Measurements from ENCODE around the gene SP8.
"Not testable (repeated sequence)": the region's sequence is repeated elsewhere in the genome, so short reads cannot be mapped to it uniquely, and the experiment has no call there.

The SP8 gene

DNA sequence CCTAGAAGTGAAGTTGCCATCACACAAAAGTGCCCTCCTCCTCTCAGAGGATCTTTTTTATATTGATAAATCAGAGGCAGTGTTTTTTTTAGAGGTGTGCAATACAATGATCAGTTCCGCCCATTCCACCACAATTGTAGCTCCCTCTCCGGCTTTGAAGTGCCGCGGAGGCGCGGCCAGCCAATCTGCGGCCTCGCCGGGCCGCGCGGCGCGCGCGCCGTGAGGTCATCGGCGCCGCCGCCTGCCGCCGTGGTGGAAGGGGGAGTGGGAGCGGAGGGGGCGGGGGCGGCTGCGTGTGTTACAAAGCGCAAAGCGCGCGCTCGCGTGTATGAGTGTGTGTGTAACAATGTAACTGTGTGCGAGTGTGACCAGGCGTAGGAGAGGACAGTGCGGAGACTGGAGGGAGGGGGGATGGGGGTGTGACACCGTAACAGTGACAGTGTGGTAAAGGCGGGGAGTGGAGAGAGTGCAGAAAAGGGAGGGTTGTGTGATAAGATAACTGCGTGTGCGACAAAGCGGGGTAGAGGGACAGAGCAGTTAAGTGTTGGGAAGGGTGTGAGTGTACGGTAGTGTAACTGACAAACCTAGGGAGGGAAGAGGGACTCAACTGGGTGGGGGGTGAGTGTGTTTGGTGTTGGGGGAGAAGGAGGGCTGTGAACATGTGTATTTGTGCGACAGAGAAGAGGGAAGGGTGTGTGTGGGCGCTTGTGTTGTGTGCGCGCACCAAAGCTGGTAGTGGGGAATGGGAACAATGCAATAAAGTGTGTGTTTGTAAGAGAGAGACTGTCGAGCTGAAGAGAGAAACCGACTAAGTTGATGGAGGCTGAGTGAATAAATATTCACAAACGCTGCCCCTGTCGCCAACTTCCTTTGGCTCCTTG is at the start of gene SP8:
Gene SP8, minus strand, starts transcription at position 108 of the 881 bp plus-strand sequence. Its CDS starts 88 bp downstream, at position 20.
- no peak for DNase-seq

GRCh38 chr7:20836424-20836823 is 49.7 kb upstream of the SP8 start:
- DNase-seq, result not testable (repeated sequence)

DNA sequence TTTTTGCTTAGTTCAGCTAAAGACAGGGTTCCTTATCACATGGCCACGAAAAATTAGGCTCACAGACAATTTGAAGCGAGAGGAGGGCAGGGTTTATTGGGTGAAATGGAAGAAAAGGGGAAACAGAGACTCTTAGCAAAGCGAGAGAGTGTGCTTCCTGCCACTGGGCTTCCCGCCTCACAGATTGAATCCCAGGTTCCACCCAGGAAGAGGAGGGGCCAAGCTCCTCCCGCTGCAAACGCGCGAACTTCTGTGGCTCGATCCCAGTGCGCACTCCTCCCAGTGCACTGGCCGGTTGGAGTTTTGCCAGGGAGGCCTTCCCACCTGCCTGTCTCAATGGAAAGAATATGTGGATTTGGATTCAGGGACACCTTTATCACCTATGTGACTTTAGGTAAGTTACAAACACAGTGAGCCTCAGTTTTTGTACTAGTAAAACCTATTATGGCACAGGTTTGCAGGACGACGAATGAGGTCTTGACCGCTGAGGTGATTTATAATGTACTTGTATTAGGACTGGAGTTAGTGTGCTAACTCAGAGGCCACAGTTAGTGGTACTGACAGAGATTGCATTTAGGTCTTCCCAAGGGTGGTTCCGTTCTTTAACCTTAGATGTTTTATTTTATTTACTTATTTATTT is 48.5 kb upstream of the SP8 start:
- DNase-seq, result no peak

GRCh38 chr7:20834656-20835055 is 48.0 kb upstream of the SP8 start:
- DNase-seq, result no peak

DNA sequence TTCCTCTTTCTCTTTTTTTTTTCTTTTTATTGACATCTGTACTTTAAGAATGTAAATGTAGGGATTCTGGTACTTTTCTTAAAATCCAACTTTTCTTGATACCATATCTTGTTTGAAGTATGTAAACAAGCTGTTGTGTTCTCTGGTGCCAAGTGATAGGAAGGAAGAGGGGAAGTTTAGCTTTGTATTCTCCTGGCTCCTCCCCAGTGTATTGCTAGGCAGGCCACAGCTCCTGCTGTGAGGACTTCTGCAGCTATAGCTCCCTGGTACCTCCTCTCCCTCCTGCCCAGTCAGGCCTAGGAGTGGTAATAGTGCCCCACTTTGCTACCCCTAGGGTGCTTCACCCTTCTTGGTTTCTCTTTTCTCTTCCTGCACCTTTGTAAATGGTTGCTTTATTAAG is 45.3 kb upstream of the SP8 start:
- DNase-seq, result no peak

DNA sequence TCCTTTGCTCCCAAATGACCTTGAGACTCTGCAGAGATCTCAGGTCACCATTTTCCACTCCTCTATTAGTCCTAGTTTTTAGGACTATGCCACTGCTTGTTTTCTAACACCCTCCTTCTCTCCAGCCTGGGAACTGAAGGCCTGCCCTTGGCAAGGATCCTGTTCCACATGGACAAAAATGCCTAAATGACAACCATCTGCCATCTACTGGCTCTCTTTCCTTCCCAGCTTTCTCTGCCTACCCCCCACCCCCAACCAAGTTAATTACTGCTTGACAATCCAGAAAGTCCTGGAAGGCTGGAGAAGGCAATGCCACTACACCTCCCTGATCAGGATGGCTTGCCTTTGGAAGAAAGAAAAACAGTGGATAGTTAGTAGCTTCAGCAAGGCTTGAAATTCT is 44.8 kb upstream of the SP8 start:
- no peak for DNase-seq

DNA sequence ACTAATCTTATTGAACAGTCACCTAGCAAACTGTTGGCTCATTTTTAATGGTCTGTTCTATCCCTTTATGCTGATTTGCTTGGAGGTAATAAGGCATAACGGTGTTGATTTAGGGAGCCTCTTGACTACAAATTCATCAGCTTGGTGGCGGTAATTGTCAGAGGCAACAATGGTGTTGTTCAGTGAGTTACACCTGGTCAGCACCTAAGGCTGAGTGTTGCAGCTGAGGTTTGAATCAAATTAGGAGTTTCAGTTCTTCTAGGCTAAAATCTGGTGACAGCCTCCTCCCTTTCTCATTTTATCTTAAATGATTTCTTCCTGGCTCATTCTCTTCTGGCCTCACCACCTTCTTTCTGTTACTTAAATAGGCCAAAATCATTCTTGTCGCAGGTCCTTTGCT is 42.3 kb upstream of the SP8 start:
- no peak for DNase-seq

GRCh38 chr7:20827172-20827571 is 40.5 kb upstream of the SP8 start:
- DNase-seq, result no peak

DNA sequence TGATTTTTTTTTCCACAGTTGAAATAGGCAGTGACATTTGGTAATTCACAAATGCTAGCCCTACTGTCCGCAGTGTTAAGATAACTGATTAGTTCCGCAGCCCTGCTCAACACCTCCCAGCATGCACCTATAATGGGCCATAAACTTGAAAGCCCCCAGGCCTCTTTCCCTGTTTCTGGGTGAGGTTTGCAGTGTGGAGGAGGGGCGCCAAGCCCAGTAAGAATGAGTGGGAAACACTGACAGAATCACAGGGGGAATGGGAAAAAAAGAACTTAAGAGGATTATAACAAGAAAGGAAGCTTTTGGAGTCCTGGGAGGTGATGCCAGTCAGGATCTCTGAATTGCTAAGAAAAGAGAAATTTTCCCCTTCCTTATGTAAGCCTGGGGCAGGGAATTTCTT is 39.6 kb upstream of the SP8 start:
- DNase-seq, result no peak

DNA sequence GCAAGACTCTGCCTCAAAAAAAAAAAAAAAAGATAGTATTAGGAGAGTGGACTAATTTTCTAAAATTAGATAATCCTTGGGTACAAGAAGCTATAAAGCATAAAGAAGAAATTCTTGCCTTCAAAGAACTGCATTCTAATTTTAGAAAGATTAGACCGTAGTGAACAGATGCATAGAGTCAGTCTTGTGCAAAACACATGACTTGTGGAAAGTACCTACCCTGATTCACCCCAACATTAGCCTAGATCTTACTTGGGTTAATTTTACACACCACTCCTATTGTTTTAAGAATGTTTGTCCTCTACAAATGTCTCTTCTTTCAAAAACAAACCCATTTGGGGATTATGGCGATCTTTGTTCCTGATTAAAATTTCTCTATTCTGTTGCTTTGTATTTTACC is 38.9 kb upstream of the SP8 start:
- DNase-seq, result no peak

DNA sequence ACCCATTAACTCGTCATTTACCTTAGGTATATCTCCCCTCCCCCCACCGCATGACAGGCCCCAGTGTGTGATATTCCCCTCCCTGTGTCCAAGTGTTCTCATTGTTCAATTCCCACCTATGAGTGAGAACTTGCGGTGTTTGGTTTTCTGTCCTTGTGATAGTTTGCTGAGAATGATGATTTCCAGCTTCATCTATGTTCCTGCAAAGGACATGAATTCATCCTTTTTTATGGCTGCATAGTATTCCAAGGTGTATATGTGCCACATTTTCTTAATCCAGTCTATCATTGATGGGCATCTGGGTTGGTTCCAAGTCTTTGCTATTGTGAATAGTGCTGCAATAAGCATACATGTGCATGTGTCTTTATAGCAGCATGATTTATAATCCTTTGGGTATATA is 34.7 kb upstream of the SP8 start:
- not testable (repeated sequence) for DNase-seq

GRCh38 chr7:20816372-20816959 is 29.8 kb upstream of the SP8 start:
- no peak for DNase-seq

DNA sequence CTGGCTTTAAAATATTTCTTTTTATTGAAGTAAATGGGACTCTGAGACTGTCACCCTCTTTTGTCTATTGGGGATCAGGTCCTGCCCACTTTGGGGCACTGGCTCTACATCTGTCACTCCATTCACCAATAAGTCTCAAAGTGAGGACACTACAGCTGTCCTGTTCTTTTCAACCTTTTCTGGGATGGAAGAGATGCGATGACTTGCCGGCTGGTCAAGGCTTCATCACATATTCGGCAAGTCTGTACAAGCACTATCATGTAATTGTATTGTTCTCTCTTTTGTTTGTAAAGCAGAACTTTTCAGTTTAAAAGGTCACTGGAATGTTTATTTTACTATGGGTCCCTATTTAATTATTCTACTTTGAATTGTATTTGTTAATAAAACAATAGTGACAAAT is 17.7 kb upstream of the SP8 start:
- no peak for DNase-seq

- DNase-seq, result no peak
Observed at GRCh38 chr7:20799566-20800366, 13.1 kb upstream of the SP8 start.

- no peak for DNase-seq
Observed at GRCh38 chr7:20798694-20799121, 12.0 kb upstream of the SP8 start.

DNA sequence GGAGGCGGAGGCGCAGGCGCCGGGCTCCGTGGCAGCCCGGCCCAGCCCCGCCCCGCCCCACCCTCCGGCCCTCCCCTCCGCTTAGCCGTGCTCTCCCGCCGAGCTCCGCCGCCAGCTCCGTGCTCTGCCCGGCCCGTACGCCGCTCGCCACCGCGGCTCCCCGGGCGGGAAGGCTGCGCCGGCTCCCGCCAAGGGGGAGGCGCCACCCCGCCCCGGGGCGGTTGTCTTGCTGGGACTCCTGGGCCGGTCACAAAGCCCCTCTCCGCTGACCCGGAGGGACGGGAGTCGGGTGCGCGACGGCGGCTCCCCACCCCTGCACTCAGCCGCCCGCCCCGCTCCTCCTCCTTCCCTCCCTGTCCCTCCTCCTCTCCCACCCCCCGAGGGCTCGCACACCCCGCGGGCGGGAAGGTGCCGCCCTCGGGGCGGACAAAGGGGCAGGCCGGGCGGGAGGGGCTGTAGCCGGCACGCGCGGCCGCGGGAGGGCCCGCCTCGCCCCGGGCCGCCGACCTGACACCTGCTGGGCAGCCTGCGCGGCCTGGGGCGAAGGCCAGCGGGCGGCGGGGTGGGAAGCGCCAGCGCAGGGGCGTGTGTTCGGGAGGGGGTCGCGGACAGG is 11.5 kb upstream of the SP8 start:
- no peak for DNase-seq

GRCh38 chr7:20797462-20798080 is 10.9 kb upstream of the SP8 start:
- no peak for DNase-seq

GRCh38 chr7:20797042-20797461 is 10.4 kb upstream of the SP8 start:
- DNase-seq, result no peak

- no peak for DNase-seq
Observed at GRCh38 chr7:20796500-20796899, 9.8 kb upstream of the SP8 start.

GRCh38 chr7:20795881-20796280 is 9.2 kb upstream of the SP8 start:
- no peak for DNase-seq

- DNase-seq, result no peak
Observed at GRCh38 chr7:20795361-20795760, 8.7 kb upstream of the SP8 start.

DNA sequence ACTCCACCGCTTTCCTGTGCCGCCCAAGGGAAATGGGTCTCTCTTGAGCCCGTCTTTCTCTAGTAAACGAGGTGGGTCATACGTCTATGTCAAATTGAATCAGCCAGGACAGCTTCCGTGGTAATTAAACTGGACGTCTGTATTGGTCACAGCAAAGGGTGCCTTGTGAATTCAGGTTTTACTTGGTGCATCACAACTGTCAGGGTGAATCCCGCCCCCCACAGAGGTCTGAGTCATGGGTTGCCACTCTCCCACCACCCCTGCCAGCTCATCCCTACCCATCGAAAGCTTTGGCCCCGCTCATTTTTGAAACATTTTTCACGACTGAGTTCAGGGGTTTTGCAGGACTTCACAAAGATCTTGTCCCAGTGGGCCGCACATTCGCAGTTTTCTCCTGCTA is 8.0 kb upstream of the SP8 start:
- DNase-seq, result no peak

Data from activated CD4-positive, alpha-beta T cell treated with anti-CD3 and anti-CD28 coated beads for 1 hour (primary cell).